Activated T-cell treated with anti-CD3 and anti-CD28 coated beads for 1 hour (primary cell): ENCODE data around the gene ADAT3.

ENCODE experiments used
- DNase-seq: peaks from one replicate; pipeline ENCODE4 v3.0.0-alpha.2; 2020; ENCODE audit warnings: low read depth

ADAT3 gene

DNA sequence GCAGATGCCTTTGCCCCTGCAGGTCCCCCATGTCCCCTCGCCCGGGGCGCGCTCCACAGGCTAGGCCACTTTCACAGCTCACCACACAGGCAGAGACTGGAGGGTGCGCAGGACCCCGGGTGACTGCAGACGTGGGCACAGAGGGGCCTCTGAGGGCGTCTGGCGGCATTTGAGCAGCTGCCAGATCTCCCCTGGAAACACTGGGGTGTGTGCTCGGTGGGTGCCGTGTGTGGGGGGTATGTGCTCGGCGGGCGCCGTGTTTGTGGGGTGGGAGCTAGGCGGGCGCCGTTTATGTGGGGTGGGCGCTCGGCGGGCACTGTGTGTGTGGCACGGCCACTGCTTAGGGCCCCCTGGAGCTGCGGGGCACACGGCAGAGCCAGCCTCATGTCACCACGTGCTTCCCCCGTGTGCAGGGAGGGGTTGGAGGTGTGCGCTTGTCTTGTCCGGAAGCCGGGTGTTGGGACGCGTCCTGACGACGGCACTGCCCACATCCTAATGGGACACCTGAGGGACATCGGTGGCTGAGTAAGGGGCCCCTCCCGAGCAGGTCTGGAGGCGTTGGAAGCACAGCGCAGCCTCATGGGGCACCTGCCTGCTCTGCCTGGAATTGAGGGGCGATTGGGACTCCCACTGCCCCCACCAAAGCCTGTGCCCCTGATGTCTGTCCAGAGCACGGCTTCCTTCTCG is 52.5 kb downstream of the ADAT3 start:
- no peak for DNase-seq

DNA sequence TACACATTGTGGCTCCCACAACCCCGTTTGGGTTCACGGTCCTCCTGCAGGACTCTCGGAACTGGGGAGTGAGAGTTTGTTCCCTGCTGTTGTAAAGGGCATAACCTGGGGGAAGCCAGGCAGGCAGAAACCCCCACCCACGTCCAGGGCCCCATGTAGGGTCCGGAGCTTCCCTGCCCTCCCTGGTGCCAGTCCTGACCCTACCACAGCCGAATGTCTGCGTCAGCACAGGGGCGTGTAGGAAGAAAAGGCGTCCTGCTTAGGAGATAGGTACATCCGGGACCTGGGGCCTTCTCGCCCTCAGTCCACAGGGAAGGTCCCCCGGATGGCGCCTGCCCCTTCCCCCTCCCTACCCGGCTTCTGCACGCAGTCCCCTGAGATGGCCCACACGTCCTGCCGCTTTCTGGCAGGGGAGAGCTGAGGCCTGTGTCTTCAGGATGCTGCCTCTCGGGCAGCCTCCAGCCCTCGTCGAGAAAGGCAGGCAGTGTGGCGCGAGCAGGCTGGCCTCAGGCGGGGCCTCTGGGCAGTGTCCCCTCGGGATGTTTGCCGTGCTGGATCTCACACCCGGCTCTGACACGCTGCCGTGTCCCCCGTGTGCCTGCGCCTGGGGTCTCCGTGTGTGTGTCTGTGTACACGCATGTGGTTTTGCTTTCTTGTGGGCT is 54.9 kb downstream of the ADAT3 start:
- DNase-seq: no peak

DNA sequence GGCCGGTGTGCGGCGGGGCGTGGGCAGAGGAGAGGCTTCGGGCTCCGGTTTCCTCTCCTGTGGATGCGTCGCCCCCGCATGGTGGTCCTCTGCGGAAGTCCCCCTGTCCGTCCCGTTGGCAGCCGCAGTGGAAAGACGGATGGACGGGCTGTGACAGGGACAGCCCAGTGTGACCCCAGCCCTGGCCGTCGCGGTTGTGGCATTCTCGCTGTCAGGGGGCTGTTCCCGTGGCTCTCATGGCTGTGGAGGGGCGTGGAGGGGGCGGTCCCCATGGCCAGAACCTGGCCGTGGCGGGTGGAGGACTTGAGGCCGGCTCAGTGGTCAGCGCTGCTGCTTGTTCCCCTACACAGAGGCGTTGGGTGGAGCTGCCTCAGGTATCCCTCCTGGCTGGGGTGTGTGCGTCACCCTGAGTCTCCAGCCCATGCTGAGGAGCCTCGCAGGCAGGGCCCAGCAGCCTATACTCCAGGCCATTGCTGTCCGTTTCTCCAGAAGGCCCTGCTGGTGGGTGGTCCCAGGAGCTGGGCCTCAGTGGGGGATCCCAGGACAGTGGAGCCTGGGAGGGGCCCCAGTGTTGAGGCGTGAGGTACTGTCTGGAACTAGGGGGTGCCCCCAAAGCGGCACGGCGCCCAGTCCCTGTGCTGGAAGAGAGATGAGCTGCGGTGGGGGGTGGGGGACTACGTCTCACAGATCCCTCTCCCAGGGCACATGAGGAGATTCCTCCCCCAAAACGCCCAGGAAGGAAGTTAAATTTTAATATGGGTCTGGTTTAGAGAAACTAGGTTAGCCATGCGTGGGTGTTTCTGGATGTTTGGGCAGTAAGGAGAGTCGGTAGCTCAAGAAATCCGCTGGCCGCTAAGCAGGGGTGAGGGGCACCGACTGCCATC is 56.0 kb downstream of the ADAT3 start:
- no peak for DNase-seq

DNA sequence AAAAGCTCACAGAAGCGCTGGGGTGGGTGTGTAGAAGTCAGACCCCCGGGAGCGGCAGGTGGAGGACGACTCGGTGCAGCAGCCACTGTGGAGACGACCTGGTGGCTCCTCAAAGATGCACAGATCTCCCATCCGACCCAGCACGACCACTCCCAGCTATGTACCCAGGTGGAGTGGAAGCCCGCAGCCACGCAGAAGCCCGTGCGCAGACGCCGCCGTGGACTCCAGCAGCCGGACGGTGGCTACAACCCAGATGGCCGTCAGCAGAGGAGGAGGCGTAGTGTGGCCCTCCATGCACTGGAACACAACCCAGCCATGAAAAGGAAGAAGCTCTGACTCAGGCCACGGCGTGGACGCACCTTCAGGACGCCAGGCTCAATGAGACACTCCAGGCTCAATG is 57.5 kb downstream of the ADAT3 start:
- DNase-seq: no peak
